Measurements from ENCODE around the gene SMOC2. TPM values are rescaled to one million over a fixed set of nuclear protein-coding genes. Genes with fewer than 3 reads are reported as not detected.

SMOC2 gene
- total and polyA plus RNA-seq, 2 experiments from 2014 or later: 51.0 to 88.7 TPM

DNA sequence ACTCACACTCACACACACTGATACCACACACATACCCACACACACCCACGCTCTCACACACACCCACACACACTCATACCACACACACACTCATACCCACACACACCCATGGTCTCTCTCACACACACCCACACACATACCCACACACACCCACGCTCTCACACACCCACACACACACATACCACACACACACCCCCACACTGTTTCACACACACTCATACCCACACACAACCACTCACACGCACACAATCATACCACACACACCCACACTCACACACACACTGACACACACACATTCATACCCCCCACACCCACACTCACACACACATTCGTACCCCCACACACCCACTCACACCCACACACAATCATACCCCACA lies 158.1 kb downstream of the SMOC2 start:
- H4K20me1 ChIP-seq (ENCODE audit: insufficient read depth, poor library complexity, severe bottlenecking): no peaks in the 10 kb centered on the region
- DNase-seq (ENCODE audit: low spot score): no peak
- no peak overlapping the region for H3K4me3 ChIP-seq
- no peaks in the 10 kb centered on the region for H3K79me2 ChIP-seq
- H3K27ac ChIP-seq: no peak overlapping the region
- no peak for TF ChIP-seq EZH2phosphoT487 (IDR thresholded peaks at IDR 0.05; ENCODE audit: low read depth, severe bottlenecking, unreplicated experiment)
- TF ChIP-seq, protein P1, sequence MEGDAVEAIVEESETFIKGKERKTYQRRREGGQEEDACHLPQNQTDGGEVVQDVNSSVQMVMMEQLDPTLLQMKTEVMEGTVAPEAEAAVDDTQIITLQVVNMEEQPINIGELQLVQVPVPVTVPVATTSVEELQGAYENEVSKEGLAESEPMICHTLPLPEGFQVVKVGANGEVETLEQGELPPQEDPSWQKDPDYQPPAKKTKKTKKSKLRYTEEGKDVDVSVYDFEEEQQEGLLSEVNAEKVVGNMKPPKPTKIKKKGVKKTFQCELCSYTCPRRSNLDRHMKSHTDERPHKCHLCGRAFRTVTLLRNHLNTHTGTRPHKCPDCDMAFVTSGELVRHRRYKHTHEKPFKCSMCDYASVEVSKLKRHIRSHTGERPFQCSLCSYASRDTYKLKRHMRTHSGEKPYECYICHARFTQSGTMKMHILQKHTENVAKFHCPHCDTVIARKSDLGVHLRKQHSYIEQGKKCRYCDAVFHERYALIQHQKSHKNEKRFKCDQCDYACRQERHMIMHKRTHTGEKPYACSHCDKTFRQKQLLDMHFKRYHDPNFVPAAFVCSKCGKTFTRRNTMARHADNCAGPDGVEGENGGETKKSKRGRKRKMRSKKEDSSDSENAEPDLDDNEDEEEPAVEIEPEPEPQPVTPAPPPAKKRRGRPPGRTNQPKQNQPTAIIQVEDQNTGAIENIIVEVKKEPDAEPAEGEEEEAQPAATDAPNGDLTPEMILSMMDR (IDR thresholded peaks at IDR 0.05; ENCODE audit: poor library complexity): no peak
- TF ChIP-seq EZH2 (IDR thresholded peaks at IDR 0.05; ENCODE audit: borderline replicate concordance): no peak
- no peak overlapping the region for H3K4me2 ChIP-seq
- H3K36me3 ChIP-seq (replicated peaks; ENCODE audit: insufficient read depth, low read depth): no peaks in the 10 kb centered on the region
- H3K9me3 ChIP-seq (ENCODE audit: low read depth): no peaks in the 10 kb centered on the region
- WGBS (ENCODE audit: low lambda C conversion rate, missing lambda C conversion rate): no CpG with 5 or more reads among the region's 4 CpGs
- peaks cover 7% of the 10 kb centered on the region for H3K27me3 ChIP-seq
- H3K4me1 ChIP-seq (ENCODE audit: insufficient read depth): no peaks in the 10 kb centered on the region
- no peak overlapping the region for H2AFZ ChIP-seq
- H3K9me2 ChIP-seq (replicated peaks; ENCODE audit: insufficient read depth): no peaks in the 10 kb centered on the region

DNA sequence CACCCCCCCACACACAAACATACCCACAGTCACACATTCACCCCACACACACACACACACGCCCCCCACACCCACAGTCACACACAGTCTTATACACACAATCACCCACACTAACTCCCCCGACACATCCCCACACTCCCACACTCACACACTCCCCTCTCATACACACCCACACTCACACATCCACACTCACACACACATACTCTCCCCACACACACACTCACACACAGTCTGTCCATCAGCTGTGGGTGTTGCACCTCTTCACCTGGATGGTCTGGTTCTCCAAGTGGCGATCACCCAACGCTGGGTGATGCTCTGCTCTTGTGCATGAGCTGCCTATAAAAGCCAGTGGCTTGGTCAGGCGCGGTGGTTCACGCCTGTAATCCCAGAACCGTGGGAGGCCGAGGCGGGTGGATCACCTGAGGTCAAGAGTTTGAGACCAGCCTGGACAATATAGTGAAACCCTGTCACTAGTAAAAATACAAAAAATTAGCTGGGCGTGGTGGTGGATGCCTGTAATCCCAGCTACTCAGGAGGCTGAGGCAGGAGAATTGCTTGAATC lies 158.9 kb downstream of the SMOC2 start:
- no peak overlapping the region for H2AFZ ChIP-seq
- peaks cover 7% of the 10 kb centered on the region for H3K27me3 ChIP-seq
- H3K79me2 ChIP-seq: no peaks in the 10 kb centered on the region
- H3K4me3 ChIP-seq: no peak overlapping the region
- no peaks in the 10 kb centered on the region for H4K20me1 ChIP-seq (ENCODE audit: insufficient read depth, poor library complexity, severe bottlenecking)
- no peaks in the 10 kb centered on the region for H3K9me3 ChIP-seq (ENCODE audit: low read depth)
- WGBS (ENCODE audit: low lambda C conversion rate, missing lambda C conversion rate): 92% methylated on average over 11 of the region's 11 CpGs
- no peak for DNase-seq (ENCODE audit: low spot score)
- H3K36me3 ChIP-seq (replicated peaks; ENCODE audit: insufficient read depth, low read depth): no peaks in the 10 kb centered on the region
- no peak overlapping the region for H3K4me2 ChIP-seq
- no peak overlapping the region for H3K27ac ChIP-seq
- H3K4me1 ChIP-seq (ENCODE audit: insufficient read depth): no peaks in the 10 kb centered on the region
- no peaks in the 10 kb centered on the region for H3K9me2 ChIP-seq (replicated peaks; ENCODE audit: insufficient read depth)
- TF ChIP-seq EZH2 (IDR thresholded peaks at IDR 0.05; ENCODE audit: borderline replicate concordance): no peak
- no peak for TF ChIP-seq EZH2phosphoT487 (IDR thresholded peaks at IDR 0.05; ENCODE audit: low read depth, severe bottlenecking, unreplicated experiment)
- TF ChIP-seq, protein P1 (IDR thresholded peaks at IDR 0.05; ENCODE audit: poor library complexity): no peak

DNA sequence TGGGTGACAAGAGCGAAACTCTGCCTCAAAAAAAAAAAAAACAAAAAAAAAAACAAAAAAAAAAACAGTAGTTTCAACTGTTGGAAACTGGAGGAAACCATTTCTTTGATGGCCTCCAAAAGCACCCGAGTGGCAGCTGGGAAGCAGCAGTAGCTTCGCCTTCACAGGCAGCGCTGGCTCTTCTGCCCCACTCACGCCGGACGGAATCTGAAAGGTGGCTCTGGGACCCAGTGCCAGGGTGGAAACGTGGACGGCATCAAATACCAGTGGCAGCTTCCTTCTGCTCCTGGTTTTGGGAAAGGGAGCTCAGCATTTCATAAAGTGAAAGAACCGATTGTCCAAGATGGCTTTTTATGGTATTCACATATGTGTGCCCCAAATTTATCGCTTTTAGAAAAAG lies 159.4 kb downstream of the SMOC2 start:
- H4K20me1 ChIP-seq (ENCODE audit: insufficient read depth, poor library complexity, severe bottlenecking): no peaks in the 10 kb centered on the region
- no peak overlapping the region for H2AFZ ChIP-seq
- 97% methylated on average over 10 of the region's 11 CpGs for WGBS (ENCODE audit: low lambda C conversion rate, missing lambda C conversion rate)
- H3K79me2 ChIP-seq: no peaks in the 10 kb centered on the region
- H3K27ac ChIP-seq: no peak overlapping the region
- H3K4me3 ChIP-seq: no peak overlapping the region
- DNase-seq (ENCODE audit: low spot score): no peak
- no peaks in the 10 kb centered on the region for H3K9me3 ChIP-seq (ENCODE audit: low read depth)
- H3K4me2 ChIP-seq: no peak overlapping the region
- H3K36me3 ChIP-seq (replicated peaks; ENCODE audit: insufficient read depth, low read depth): no peaks in the 10 kb centered on the region
- H3K27me3 ChIP-seq: peaks cover 7% of the 10 kb centered on the region
- TF ChIP-seq EZH2phosphoT487 (IDR thresholded peaks at IDR 0.05; ENCODE audit: low read depth, severe bottlenecking, unreplicated experiment): no peak
- TF ChIP-seq EZH2 (IDR thresholded peaks at IDR 0.05; ENCODE audit: borderline replicate concordance): no peak
- TF ChIP-seq, protein P1 (IDR thresholded peaks at IDR 0.05; ENCODE audit: poor library complexity): no peak
- no peaks in the 10 kb centered on the region for H3K4me1 ChIP-seq (ENCODE audit: insufficient read depth)
- H3K9me2 ChIP-seq (replicated peaks; ENCODE audit: insufficient read depth): no peaks in the 10 kb centered on the region
